ENCODE measurements around the gene INSC. TPM values are rescaled to one million over a fixed set of nuclear protein-coding genes. Genes with fewer than 3 reads are reported as not detected.

INSC gene
- total RNA-seq, 2 experiments from 2014 or later, result 0.64 to 0.69 TPM

Other genes with a start within 250 kb of the INSC start
- gene CYP2R1, start 222.7 kb upstream of the INSC start, total RNA-seq, result 10 to 100 TPM; 13.1 to 14.8 TPM
- not detected for gene CALCA, start 142.6 kb upstream of the INSC start, total RNA-seq
- 1 to 10 TPM; 3.5 to 6.8 TPM for gene CALCB, start 41.3 kb upstream of the INSC start, total RNA-seq